H1 (cell line): Measurements from ENCODE around the gene TSC1. TPM values are rescaled to one million over a fixed set of nuclear protein-coding genes. Genes with fewer than 3 reads are reported as not detected.

Experiments
- CTCF ChIA-PET: fragments of 300-600 bp; sonication (Branson Sonifier 250); formaldehyde crosslinking; loops from one replicate; lab custom pipeline; 2021; ENCODE audit not compliant: partially characterized antibody; lab: Charles Lee
- POLR2A ChIA-PET: fragments of 300-600 bp; sonication (Branson Sonifier 250); formaldehyde crosslinking; loops from one replicate; lab custom pipeline; 2021; ENCODE audit warnings: inconsistent platforms; ENCODE audit not compliant: partially characterized antibody; lab: Charles Lee
- DNase-seq, 2 experiments: peaks; one replicate each; pipeline versions ENCODE4 v3.0.0 to v3.0.0-alpha.2; 2010 to 2022; ENCODE audit warnings: low spot score in 2 of 2, low read depth in 1 of 2, mixed read lengths in 1 of 2
- FAIRE-seq: peaks from 2 replicates; lab custom pipeline; 2011; peaks lifted over from hg19 to GRCh38; lab: Jason Lieb, UNC
- H2AFZ ChIP-seq: 2 replicates; pipeline ENCODE4 v1.8.1; 2012; ENCODE audit warnings: low read length, inconsistent platforms
- H2AK5ac ChIP-seq: 2 replicates; pipeline ENCODE4 v1.6.1; 2013; ENCODE audit warnings: low read depth, low read length
- H2BK120ac ChIP-seq: replicated peaks from 2 replicates; pipeline ENCODE3; 2013; ENCODE audit warnings: low read depth, low read length, inconsistent platforms
- H2BK12ac ChIP-seq: 2 replicates; pipeline ENCODE4 v1.6.1; 2013; ENCODE audit warnings: low read depth, low read length
- H2BK15ac ChIP-seq: 2 replicates; pipeline ENCODE4 v1.6.1; 2013; ENCODE audit warnings: low read length
- H2BK20ac ChIP-seq: 2 replicates; pipeline ENCODE4 v1.6.1; 2013; ENCODE audit warnings: low read length
- H2BK5ac ChIP-seq: 2 replicates; pipeline ENCODE4 v1.6.1; 2013; ENCODE audit warnings: low read depth, low read length
- H3K14ac ChIP-seq: 2 replicates; pipeline ENCODE4 v1.6.1; 2013; ENCODE audit warnings: inconsistent platforms; ENCODE audit not compliant: insufficient read length
- H3K18ac ChIP-seq: 2 replicates; pipeline ENCODE4 v1.6.1; 2013; ENCODE audit warnings: low read length; ENCODE audit errors: extremely low read depth
- H3K23ac ChIP-seq: 2 replicates; pipeline ENCODE4 v1.6.1; 2013; ENCODE audit warnings: inconsistent platforms; ENCODE audit not compliant: insufficient read length
- H3K23me2 ChIP-seq: 2 replicates; pipeline ENCODE4 v1.6.1; 2013; ENCODE audit warnings: low read depth, low read length
- H3K27ac ChIP-seq: 2 replicates; pipeline ENCODE4 v1.6.1; 2011; ENCODE audit warnings: low read depth, low read length, inconsistent platforms
- H3K27me3 ChIP-seq, 4 experiments: replicated peaks in 1 of 4; 1 replicate in 1 of 4; 2 replicates in 3 of 4; pipeline versions ENCODE4 v1.6.1 to v1.8.1; 2011 to 2013; ENCODE audit warnings: low read length in 3 of 4, mild to moderate bottlenecking in 3 of 4, inconsistent platforms in 2 of 4, mixed read lengths in 2 of 4, moderate library complexity in 1 of 4; ENCODE audit not compliant: control insufficient read depth in 3 of 4, insufficient read depth in 3 of 4; ENCODE audit errors: extremely low read depth in 1 of 4
- H3K36me3 ChIP-seq, 4 experiments: 2 replicates each; pipeline versions ENCODE4 v1.6.1 to v1.8.1; 2011 to 2013; ENCODE audit warnings: mild to moderate bottlenecking in 4 of 4, low read length in 3 of 4, moderate library complexity in 2 of 4, control low read depth in 1 of 4, inconsistent platforms in 1 of 4; ENCODE audit not compliant: insufficient read depth in 4 of 4, control insufficient read depth in 2 of 4
- H3K4ac ChIP-seq: replicated peaks from 2 replicates; pipeline ENCODE3; 2013; ENCODE audit warnings: low read length, low read depth, mixed read lengths, inconsistent platforms; ENCODE audit not compliant: insufficient read length
- H3K4me1 ChIP-seq, 4 experiments: replicated peaks in 1 of 4; 1 replicate in 1 of 4; 2 replicates in 3 of 4; pipeline versions ENCODE4 v1.6.1 to v1.8.1; 2011 to 2013; ENCODE audit warnings: low read length in 3 of 4, inconsistent platforms in 2 of 4, mixed read lengths in 1 of 4; ENCODE audit not compliant: insufficient read depth in 4 of 4, control insufficient read depth in 3 of 4
- H3K4me2 ChIP-seq, 2 experiments: 2 replicates each; pipeline versions ENCODE4 v1.6.1 to v1.8.1; 2011 to 2013; ENCODE audit warnings: low read depth in 2 of 2, low read length in 2 of 2, control low read depth in 1 of 2, inconsistent platforms in 1 of 2, mild to moderate bottlenecking in 1 of 2; ENCODE audit not compliant: insufficient read depth in 1 of 2
- H3K4me3 ChIP-seq, 4 experiments: fragments of 200-600, 300-600 bp in 1 of 4; sonication (generic), shearing (Covaris generic), sonication (Bioruptor Twin) in 1 of 4; 2 replicates each; pipeline versions ENCODE4 v1.5.1 to v1.8.1; 2011 to 2016; ENCODE audit warnings: low read length in 4 of 4, low read depth in 3 of 4, control low read depth in 2 of 4, inconsistent platforms in 2 of 4, mild to moderate bottlenecking in 2 of 4, mixed read lengths in 1 of 4, moderate library complexity in 1 of 4; ENCODE audit not compliant: insufficient read depth in 2 of 4; ENCODE audit errors: extremely low read depth in 1 of 4
- H3K56ac ChIP-seq: replicated peaks from 2 replicates; pipeline ENCODE3; 2013; ENCODE audit warnings: low read depth, mild to moderate bottlenecking, mixed read lengths, low read length, inconsistent platforms; ENCODE audit not compliant: insufficient read length
- H3K79me1 ChIP-seq: 2 replicates; pipeline ENCODE4 v1.6.1; 2013; ENCODE audit warnings: low read depth, low read length, control low read depth
- H3K79me2 ChIP-seq, 2 experiments: 2 replicates each; pipeline versions ENCODE4 v1.6.1 to v1.8.1; 2012 to 2013; ENCODE audit warnings: low read length in 2 of 2, mild to moderate bottlenecking in 2 of 2, inconsistent platforms in 1 of 2; ENCODE audit not compliant: insufficient read depth in 2 of 2, control insufficient read depth in 1 of 2
- H3K9ac ChIP-seq, 4 experiments: replicated peaks in 1 of 4; 1 replicate in 1 of 4; 2 replicates in 3 of 4; pipeline versions ENCODE4 v1.6.1 to v1.8.1; 2011 to 2013; ENCODE audit warnings: low read depth in 3 of 4, low read length in 3 of 4, control low read depth in 2 of 4, mild to moderate bottlenecking in 2 of 4, moderate library complexity in 2 of 4, inconsistent platforms in 1 of 4; ENCODE audit errors: extremely low read depth in 1 of 4
- H3K9me3 ChIP-seq, 2 experiments: 2 replicates each; pipeline versions ENCODE4 v1.6.1 to v1.8.1; 2012 to 2013; ENCODE audit warnings: mild to moderate bottlenecking in 2 of 2, moderate library complexity in 2 of 2, control low read depth in 1 of 2, inconsistent platforms in 1 of 2, low read depth in 1 of 2, low read length in 1 of 2, mixed read lengths in 1 of 2; ENCODE audit not compliant: insufficient read depth in 2 of 2
- H4K20me1 ChIP-seq, 2 experiments: replicated peaks in 1 of 2; 2 replicates each; pipeline versions ENCODE3 to v1.8.1; 2011 to 2013; ENCODE audit warnings: inconsistent platforms in 2 of 2, low read length in 2 of 2, mild to moderate bottlenecking in 1 of 2; ENCODE audit not compliant: insufficient read depth in 2 of 2, control insufficient read depth in 1 of 2
- H4K5ac ChIP-seq: 2 replicates; pipeline ENCODE4 v1.6.1; 2013; ENCODE audit warnings: low read length, low read depth, mixed read lengths, inconsistent platforms; ENCODE audit not compliant: insufficient read length
- H4K8ac ChIP-seq: 2 replicates; pipeline ENCODE4 v1.8.0; 2013; ENCODE audit warnings: mild to moderate bottlenecking, moderate library complexity, low read length, inconsistent platforms; ENCODE audit not compliant: insufficient read depth; ENCODE audit errors: extremely low read depth
- H4K91ac ChIP-seq: replicated peaks from 2 replicates; pipeline ENCODE3; 2013; ENCODE audit warnings: low read length, mixed read lengths, inconsistent platforms; ENCODE audit not compliant: insufficient read length
- BRCA1 ChIP-seq: IDR thresholded peaks from 2 replicates; pipeline ENCODE4 v1.6.1; 2012; ENCODE audit warnings: low read depth, low read length, improper control_type of control experiment
- CEBPB ChIP-seq: IDR thresholded peaks from 2 replicates; pipeline ENCODE4 v1.6.1; 2012; ENCODE audit warnings: low read depth, low read length
- CHD2 ChIP-seq: IDR thresholded peaks from 2 replicates; pipeline ENCODE4 v1.6.1; 2012; ENCODE audit warnings: low read length, improper control_type of control experiment
- EZH2 ChIP-seq: fragments of 200-600 bp; sonication (generic); IDR thresholded peaks from 2 replicates; pipeline ENCODE4 v1.7.1; 2012; ENCODE audit warnings: low read depth, mild to moderate bottlenecking, moderate library complexity, low read length, inconsistent platforms; ENCODE audit not compliant: severe bottlenecking
- GTF2F1 ChIP-seq: IDR thresholded peaks from 2 replicates; pipeline ENCODE4 v1.6.1; 2012; ENCODE audit warnings: low read depth, low read length, improper control_type of control experiment, borderline replicate concordance
- KDM1A ChIP-seq: fragments of 200-600, 300-600 bp; sonication (generic); IDR thresholded peaks from 2 replicates; pipeline ENCODE4 v1.7.1; 2016; ENCODE audit warnings: mild to moderate bottlenecking, low read length, borderline replicate concordance
- KDM4A ChIP-seq: IDR thresholded peaks from one replicate; pipeline ENCODE4 v1.7.1; 2012; ENCODE audit warnings: low read depth, mild to moderate bottlenecking, moderate library complexity, low read length, inconsistent platforms; ENCODE audit not compliant: severe bottlenecking
- POLR2AphosphoS5 ChIP-seq: IDR thresholded peaks from 2 replicates; pipeline ENCODE4 v1.6.1; 2011; ENCODE audit warnings: low read depth, low read length
- SIRT6 ChIP-seq: IDR thresholded peaks from one replicate; pipeline ENCODE4 v1.7.1; 2012; ENCODE audit warnings: low read length, inconsistent platforms
- SP1 ChIP-seq: IDR thresholded peaks from 2 replicates; pipeline ENCODE4 v1.6.1; 2011; ENCODE audit warnings: low read depth, low read length
- TAF1 ChIP-seq: IDR thresholded peaks from 2 replicates; pipeline ENCODE4 v1.6.1; 2011; ENCODE audit warnings: mild to moderate bottlenecking, low read depth, low read length
- TCF12 ChIP-seq: IDR thresholded peaks from 2 replicates; pipeline ENCODE4 v1.6.1; 2011; ENCODE audit warnings: low read depth, mild to moderate bottlenecking, low read length
- YY1 ChIP-seq: IDR thresholded peaks from 2 replicates; pipeline ENCODE4 v1.6.1; 2011; ENCODE audit warnings: low read depth, mild to moderate bottlenecking, low read length
- WGBS, 2 experiments: shearing (Covaris generic) in 1 of 2; methylation state at CpG; one replicate each; pipeline versions ENCODE4 v1.1.6 to v1.1.7; 2013 to 2015; ENCODE audit warnings: low lambda C conversion rate in 2 of 2, mixed read lengths in 2 of 2, inconsistent platforms in 1 of 2, low coverage in 1 of 2, missing lambda C conversion rate in 1 of 2; ENCODE audit not compliant: insufficient replicate concordance in 2 of 2, insufficient coverage in 1 of 2, insufficient read length in 1 of 2; ENCODE audit errors: extremely low coverage in 1 of 2, missing lambda C conversion rate in 1 of 2; 5-methylcytosine and 5-hydroxymethylcytosine counted together
- polyA plus RNA-seq, 7 experiments: library from polyadenylated mRNA; depleted of rRNA in 3 of 7; stranded (reverse) in 5 of 7; unstranded in 2 of 7; fragments of >200 nt in 5 of 7; fragments of 200-250 nt in 2 of 7; gene quantifications; 1 replicate in 5 of 7; 2 replicates in 1 of 7; 4 replicates in 1 of 7; pipeline versions ENCODE4 v1.2.1 to v1.2.3, GENCODE V29; 2011 to 2013; ENCODE audit warnings: missing spikeins in 2 of 7, mixed read lengths in 2 of 7
- total RNA-seq: library from RNA; stranded (reverse); fragmentation: NEBNext Ultra II Directional; extraction: Animal tissue kit (Norgen Biotek cat#: 25700); gene quantifications from 2 replicates; pipeline ENCODE4 v1.2.1, GENCODE V29; 2021
- TF ChIP-seq, protein P1 (sequence below): IDR thresholded peaks from 2 replicates; pipeline ENCODE4 v1.6.1; 2011; ENCODE audit warnings: low read length, improper control_type of control experiment

TSC1 gene
- total and polyA plus RNA-seq, 2 of the 8 experiments (the other 6 are each of a cell fraction or from before 2014, with no cell fraction given) = 37.2 to 46.0 TPM

DNA sequence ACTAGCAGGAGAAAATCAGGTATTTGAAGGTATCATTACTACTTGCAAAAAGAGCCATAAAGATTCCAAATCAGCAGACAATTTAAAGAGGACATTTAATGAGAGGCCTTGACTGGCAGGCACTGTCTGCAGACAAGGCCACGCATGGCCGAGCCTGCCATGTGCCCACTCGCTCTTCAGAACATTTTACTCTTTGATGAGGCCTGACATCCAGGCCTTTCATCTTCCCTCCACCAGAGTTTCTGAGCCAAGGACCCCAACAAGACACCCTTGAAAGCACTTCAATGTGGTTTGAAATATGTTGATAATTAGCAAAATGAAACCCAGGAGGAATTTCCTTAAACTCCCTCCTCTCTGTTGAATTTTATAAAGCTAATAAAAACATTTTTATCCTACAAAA lies 82.8 kb downstream of the TSC1 start:
- Histone ChIP-seq H3K27me3 (no peaks in the 10 kb centered on the region; a peak in 2 of 7 replicates), H4K5ac (no peak overlapping the region), H3K23me2 (no peaks in the 10 kb centered on the region), H2AK5ac (no peak overlapping the region), H3K4me3 (no peak overlapping the region), H3K23ac (no peak overlapping the region), H3K4ac (no peak overlapping the region), H3K9ac (no peak overlapping the region), H3K79me2 (no peaks in the 10 kb centered on the region), H4K8ac (no peak overlapping the region), H2BK12ac (no peak overlapping the region), H3K18ac (no peak overlapping the region), H3K9me3 (no peaks in the 10 kb centered on the region), H2BK120ac (no peak overlapping the region), H3K36me3 (no peaks in the 10 kb centered on the region), H4K20me1 (no peaks in the 10 kb centered on the region), H2BK20ac (no peak overlapping the region), H3K56ac (no peak overlapping the region), H3K79me1 (no peaks in the 10 kb centered on the region), H3K14ac (no peak overlapping the region), H3K27ac (no peak overlapping the region), H3K4me1 (peaks cover 2 to 19% (median 8%) of the 10 kb centered on the region in 4 experiments; a peak in 6 of 7 replicates), H3K4me2 (no peak overlapping the region), H2AFZ (no peak overlapping the region), H2BK5ac (no peak overlapping the region), H4K91ac (no peak overlapping the region), H2BK15ac (no peak overlapping the region)
- FAIRE-seq = no peak
- no peak for DNase-seq
- POLR2A ChIA-PET = no interaction called here
- WGBS, 2 experiments = 98% methylated on average over 3 of the region's 3 CpGs; no CpG with 5 or more reads in 1 of the 2 experiments
- CTCF ChIA-PET = interaction anchor here (1.2 to 1.7 kb wide), 3 partner anchors 10 to 35 kb away, joined by 3 to 4 read pairs (median 4); no protein-coding TSS in a partner anchor
- TF ChIP-seq CEBPB = no peak
- TF ChIP-seq GTF2F1 = no peak
- TF ChIP-seq, protein P1, sequence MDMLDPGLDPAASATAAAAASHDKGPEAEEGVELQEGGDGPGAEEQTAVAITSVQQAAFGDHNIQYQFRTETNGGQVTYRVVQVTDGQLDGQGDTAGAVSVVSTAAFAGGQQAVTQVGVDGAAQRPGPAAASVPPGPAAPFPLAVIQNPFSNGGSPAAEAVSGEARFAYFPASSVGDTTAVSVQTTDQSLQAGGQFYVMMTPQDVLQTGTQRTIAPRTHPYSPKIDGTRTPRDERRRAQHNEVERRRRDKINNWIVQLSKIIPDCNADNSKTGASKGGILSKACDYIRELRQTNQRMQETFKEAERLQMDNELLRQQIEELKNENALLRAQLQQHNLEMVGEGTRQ = no peak
- no peak for TF ChIP-seq CHD2
- TF ChIP-seq KDM4A = no peak
- TF ChIP-seq EZH2 = no peak
- TF ChIP-seq TAF1 = no peak
- TF ChIP-seq TCF12 = no peak
- TF ChIP-seq YY1 = no peak
- TF ChIP-seq SIRT6 = no peak
- TF ChIP-seq POLR2AphosphoS5 = no peak
- no peak for TF ChIP-seq BRCA1
- no peak for TF ChIP-seq SP1
- TF ChIP-seq KDM1A = no peak
